DMS153 treated with DMSO at 0.1 percent for 48 hours (cell line): ENCODE measurements around the gene DAB1.

Source experiments
- DNase-seq: peaks from one replicate; lab custom pipeline; 2025; ENCODE audit not compliant: unreplicated experiment; lab: John Stamatoyannopoulos, UW

Gene DAB1

DNA sequence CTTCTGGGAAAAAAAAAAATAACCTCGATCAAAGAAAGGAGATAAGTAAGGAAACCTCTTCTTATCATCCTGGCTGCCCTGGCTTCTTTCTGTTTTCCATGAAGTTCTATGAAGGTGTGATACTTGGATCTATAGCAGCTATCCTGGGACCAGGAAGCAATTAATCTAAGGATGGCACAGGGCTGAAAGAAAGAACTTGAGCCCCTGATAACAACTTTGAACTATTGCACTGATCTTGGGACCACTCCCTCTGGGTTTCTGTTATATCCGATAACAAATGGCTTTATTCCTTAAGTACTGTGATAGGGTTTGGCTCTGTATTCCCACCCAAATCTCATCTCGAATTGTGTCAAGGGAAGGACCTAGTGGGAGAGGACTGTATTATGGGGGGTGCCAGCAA is 104.1 kb downstream of the DAB1 start:
- no peak for DNase-seq

GRCh38 chr1:57319165-57319564 is 104.7 kb downstream of the DAB1 start:
- no peak for DNase-seq

DNA sequence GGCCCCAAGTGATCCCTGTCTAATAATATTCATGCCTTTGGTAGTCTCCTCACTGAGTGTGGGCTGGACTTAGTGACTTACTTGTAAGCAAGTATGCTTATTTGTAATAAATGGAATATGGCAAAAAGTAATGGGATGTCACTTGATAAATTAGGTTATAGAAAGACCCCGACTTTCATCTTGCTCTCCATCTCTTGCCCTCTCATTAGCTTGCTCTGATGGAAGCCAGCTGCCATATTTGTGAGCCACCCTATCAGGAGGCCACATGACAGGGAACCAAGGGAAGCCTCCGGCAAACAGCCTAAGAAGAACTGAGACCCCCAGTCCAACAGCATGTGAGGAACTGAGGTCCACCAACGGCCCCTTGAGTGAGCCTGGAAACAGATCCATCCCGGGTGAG is 107.0 kb downstream of the DAB1 start:
- no peak for DNase-seq

DNA sequence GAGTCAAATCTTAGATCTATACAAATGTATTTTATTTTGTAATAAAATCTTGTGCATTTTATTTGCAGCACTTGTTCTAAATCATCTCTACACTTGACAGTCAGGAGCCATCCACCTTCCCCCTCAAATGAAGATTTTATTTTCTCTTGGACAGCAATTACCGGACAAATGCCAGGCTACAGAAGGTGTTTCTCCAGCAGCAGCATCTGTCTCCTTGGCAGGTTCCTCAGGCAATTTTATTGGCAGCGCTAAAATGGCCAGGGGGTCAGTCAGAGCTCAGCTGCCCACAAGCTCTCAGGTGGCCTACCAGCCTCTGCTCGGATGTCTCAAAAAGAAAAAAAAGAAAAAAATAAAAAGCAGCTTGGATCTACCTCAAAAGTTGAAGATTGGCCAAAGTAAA is 107.6 kb downstream of the DAB1 start:
- no peak for DNase-seq

DNA sequence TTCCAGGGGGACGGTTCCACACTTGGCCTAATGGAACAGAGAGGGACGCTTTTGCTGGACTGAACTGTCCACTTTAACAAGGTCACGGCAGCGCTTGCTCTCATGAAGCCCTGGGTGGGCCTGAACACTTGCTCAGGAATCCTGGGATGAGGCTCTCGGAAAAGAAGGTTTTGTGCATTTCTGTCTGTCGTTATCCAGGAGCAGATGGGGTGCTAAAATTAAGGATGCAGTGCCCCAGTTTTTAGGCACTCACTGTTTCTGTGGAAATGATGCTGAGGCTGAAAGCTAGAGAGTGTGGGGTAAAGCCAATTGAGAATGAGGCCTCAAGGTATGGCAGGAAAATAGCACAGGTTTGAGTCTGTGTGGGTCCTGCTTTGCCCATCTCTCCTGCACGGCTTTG is 111.0 kb downstream of the DAB1 start:
- no peak for DNase-seq

GRCh38 chr1:57311411-57311810 is 112.4 kb downstream of the DAB1 start:
- no peak for DNase-seq

DNA sequence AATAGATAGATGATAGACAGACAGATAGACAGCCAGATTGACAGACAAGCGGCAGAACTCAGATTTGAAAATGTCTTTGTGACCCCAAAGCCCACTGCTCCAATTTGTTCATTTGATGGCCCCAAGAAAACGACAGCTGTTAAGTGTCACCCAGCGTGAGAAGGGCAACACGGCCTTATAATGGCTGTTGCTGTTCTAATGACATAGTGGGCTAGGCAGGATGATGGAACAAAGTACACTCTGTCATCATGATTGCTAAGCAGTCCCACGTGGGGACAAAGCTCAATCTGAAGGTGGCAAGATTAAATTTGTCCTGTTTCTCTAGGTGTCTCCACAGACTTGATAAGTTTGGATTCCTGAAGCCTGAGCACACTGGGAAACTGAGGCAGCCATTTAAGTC is 112.9 kb downstream of the DAB1 start:
- DNase-seq = no peak

DNA sequence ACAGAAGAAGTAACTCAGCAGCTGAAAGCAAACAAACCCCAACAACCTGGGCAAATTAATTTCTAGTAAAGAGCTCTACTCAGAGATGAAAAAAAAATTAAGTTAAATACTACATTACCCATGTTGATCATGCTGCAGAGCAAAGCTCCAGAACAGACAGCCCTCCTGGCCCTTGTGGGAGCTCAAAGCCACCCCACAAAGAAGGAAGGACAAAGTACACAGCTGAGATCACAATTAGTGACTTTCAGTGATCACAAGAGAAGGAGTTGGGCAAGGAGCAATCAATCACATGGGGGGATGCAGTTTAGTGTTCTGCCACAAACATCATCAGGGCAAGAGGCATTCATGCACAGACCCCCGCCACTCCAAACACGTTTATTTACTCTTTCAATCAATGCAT is 114.2 kb downstream of the DAB1 start:
- no peak for DNase-seq

DNA sequence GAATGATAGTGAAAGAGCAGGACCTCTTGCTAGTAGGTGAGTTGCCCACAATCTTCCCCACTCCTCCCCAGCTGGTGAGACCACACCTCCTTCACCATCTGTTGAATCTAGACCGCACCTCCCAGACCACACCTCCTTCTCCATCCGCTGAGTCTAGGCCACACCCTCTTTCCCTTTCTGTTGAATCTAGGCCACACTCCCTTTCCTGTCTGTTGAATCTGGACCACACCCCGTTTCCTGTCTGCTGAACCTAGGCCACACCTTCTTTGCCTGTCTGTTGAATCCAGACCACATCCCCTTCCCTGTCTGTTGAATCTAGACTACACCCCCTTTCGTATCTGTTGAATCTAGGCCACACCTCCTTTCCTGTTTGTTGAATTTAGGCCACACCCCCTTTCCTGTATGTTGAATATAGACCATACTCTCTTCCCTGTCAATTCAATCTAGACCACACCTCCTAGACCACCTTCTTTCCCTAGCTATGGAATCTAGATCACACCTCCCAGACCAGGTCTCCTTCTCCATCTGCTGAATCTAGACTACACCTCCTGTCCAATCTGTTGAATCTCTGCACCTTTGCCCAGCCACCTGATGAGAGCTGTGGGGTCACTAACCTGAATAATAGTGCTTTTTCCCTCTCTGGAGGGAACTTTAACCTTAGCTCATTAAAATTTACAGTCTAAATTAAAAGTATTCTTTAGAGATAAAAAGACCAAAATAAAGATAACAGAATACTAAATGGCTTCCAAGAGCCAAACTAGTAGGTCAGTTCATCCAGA is 116.3 kb downstream of the DAB1 start:
- DNase-seq = peak; percentile 47

GRCh38 chr1:57304591-57304990 is 119.3 kb downstream of the DAB1 start:
- DNase-seq = no peak

- no peak for DNase-seq
Observed at GRCh38 chr1:57302812-57303596, 120.9 kb downstream of the DAB1 start.

DNA sequence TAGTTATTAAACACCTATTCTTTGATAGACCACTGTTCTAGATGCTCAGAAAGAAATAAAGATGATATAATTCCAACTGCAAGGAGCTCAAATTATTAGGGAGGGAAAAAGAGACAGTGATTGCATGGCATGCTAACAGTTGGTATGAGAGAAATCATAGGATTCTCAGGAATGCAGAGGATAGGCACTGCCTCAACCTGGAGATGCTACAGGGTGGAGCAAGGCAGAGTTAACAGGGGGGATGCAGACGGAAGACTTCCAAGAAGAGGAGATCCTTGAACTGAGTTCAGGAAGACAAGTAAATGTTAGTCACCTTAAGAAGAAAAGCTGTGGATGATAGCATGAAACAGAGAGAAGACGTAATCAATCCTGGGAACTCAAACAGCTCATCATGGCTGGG is 123.7 kb downstream of the DAB1 start:
- DNase-seq = no peak

- no peak for DNase-seq
Observed at GRCh38 chr1:57296726-57297250, 127.1 kb downstream of the DAB1 start.

DNA sequence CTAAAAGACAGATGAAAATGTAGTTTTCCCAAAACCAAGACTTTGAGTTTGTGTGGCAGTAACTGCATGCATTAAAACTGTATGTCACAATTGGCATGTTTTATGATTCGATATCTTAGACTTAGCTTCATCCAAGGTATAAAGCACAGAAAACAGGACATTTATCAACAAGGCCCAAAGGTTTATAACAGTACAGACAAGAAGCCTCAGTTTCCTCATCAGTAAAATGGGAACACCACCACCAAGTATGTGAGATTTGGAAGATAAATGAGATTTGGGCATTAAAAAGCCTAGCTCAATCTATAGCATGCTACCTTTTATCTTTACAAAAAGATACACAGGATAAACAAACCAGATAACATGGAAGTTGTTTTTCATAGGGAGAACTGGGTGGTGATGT is 128.5 kb downstream of the DAB1 start:
- DNase-seq = no peak

DNA sequence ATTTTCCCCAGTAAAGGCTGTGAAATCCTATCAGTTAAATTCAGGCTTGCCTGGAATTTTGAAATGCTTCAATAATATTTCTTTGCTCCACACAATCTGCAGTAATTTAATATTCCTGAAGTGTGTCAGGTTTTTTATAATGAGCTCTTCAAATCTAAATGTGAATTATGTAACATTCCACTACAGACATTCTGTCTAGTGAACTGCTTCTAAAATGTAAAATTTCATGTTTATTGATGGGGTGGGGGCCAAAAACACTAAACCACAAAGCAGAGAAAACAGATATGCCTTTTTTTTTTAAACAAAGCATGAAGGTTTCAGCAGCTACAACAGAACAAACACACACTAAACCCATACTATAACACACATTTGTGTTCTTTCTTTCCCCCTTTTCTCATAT is 129.7 kb downstream of the DAB1 start:
- DNase-seq = no peak

DNA sequence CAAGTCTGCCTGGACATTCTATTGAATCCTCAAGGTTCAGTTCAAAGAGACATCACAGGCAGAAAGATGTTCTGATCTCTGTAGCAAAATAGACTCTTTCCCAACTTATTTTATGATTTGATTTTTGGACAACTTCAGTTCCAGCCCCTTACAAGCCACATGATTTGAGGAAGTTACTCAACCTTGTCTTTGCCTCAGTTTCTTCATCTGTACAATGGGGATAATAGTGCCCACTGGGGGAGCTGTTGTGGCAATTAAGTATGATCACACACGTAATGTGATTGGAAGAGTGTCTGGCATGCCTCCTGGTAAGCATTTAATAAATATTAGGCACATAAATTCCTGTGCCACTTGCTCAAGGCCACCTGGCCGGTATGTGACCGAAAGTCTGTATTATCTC is 130.6 kb downstream of the DAB1 start:
- DNase-seq = no peak

- no peak for DNase-seq
Observed at GRCh38 chr1:57289781-57290180, 134.1 kb downstream of the DAB1 start.

- no peak for DNase-seq
Observed at GRCh38 chr1:57285992-57286391, 137.9 kb downstream of the DAB1 start.

GRCh38 chr1:57282411-57282810 is 141.4 kb downstream of the DAB1 start:
- DNase-seq = no peak

- DNase-seq = no peak
Observed at GRCh38 chr1:57281324-57281723, 142.5 kb downstream of the DAB1 start.

- DNase-seq = no peak
Observed at GRCh38 chr1:57279909-57280666, 143.8 kb downstream of the DAB1 start.

GRCh38 chr1:57278558-57278957 is 145.3 kb downstream of the DAB1 start:
- DNase-seq = no peak
